Stimulated activated CD8-positive, alpha-beta memory T cell treated with anti-CD3 and anti-CD28 coated beads, Interleukin-7, amount 100 ng/mL, for 4 hours (primary cell): ENCODE data around the gene WFDC1.

Source experiments
- DNase-seq, 2 donors: peaks; one replicate each; pipeline ENCODE4 v3.0.0-alpha.2; 2020; ENCODE audit warnings: low read depth in 2 of 2

WFDC1 gene

DNA sequence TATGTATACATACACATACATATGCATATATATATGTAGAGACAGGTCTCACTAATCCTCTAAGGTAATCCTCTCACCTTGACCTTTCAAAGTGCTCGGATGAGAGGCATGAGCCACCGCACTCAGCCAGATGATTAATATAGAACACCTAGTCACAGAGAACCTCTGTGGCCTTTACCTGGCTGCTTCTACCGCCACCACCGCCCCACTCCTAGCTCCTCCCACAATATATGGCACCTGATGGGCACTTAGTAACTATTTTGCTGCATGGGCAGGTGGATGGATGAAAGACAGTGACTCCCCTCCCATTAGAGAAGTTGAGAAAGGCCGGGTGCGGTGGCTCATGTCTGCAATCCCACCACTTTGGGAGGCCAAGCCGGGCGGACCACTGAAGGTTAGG is 57.0 kb downstream of the WFDC1 start:
- no peak for DNase-seq

DNA sequence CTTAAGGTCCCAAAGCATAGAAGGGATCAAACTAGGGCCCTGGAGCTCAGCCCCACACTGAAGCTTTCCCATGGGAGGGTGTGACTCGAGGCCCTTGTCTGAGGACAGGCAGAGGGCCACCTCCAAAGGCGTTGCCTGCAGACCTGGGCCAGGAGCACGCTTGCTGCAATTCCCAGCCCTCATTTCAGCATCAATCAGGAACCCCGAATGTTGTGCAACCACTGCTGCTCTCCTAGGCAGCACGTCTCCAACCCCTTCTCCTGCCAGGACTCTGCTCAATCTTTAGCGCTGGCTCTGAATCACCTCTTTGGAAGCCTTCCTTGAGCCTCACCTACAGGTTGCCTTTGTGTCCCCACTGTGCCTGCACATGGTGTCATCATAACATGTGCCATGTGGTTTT is 59.6 kb downstream of the WFDC1 start:
- no peak for DNase-seq

DNA sequence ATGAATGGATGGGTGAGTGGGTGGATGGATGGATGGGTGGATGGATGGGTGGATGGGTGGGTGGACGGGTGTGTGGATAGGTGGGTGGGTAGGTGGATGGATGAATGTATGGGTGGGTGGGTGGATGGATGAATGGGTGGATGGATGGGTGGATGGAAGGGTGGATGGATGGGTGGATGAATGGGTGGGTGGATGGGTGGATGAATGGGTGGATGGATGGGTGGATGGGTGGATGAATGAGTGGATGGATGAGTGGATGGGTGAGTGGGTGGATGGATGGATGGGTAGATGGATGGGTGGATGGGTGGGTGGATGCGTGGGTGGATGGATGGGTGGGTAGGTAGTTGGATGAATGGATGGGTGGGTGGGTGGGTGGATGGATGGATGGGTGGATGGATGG is 60.5 kb downstream of the WFDC1 start:
- DNase-seq: no peak

DNA sequence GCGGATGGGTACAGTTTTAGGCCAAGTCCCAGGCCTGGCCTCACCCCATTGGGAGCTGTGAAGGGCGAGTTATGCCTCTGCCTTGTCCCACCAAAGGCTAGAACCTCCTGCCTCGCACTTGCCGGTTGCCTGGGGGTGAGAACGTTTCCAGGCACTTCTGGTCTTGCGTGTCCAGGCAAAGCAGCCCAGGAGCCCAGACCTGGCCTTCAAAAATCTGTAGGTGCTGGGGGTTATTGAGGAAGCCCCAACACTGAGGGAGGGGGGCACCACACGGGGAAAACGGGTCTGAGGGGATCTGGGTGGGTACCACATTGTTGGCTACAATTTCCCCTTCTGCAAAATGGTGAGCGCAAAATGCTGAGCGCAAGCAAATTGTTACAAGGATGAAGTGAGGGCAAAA is 61.5 kb downstream of the WFDC1 start:
- no peak for DNase-seq

DNA sequence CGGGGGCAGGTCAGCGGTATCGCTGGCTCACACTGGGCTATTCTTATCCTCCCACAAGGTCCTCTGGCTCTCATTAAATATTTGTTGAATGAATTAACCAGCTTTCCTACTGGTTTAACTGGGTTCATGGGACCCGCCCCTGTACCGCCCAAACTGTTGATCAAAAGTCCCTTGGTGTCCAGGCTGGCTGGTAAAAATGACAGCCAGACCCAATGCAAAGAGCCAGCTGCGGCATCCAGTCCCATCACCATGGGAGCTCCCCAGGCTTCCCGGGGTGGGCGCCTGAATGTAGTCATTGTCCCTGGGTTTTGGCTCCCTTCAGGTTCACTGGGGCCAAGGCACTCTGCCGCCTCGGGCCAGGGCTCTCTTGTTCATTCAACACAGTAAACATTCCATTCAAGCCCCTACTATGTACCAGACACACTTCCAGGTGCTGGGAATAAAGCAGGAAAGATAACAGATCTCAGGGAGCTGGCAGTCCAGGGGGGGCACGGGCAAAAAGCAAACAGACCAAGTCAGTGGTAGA is 62.0 kb downstream of the WFDC1 start:
- DNase-seq: no peak

DNA sequence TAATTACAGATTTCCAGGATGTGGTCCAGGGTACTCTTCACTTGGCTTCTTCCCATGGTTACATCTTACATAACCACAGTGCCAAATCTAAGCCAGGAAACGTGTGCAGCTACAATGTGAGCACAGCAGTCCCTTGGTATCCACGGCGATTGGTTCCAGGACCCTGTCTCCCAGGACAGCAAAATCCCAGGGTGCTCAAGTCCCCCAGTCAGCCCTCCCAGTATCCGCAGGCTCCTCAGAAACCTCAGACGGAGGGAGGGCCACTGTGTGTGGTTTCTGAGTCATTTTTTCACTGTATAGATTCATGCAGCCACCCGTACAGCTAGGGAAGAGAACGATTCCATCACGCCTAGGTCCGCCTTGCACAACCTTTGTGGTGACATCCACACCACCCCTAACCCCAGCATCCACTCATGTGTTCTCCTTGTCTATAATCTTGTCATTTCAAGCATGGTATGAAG is 62.5 kb downstream of the WFDC1 start:
- DNase-seq: no peak

DNA sequence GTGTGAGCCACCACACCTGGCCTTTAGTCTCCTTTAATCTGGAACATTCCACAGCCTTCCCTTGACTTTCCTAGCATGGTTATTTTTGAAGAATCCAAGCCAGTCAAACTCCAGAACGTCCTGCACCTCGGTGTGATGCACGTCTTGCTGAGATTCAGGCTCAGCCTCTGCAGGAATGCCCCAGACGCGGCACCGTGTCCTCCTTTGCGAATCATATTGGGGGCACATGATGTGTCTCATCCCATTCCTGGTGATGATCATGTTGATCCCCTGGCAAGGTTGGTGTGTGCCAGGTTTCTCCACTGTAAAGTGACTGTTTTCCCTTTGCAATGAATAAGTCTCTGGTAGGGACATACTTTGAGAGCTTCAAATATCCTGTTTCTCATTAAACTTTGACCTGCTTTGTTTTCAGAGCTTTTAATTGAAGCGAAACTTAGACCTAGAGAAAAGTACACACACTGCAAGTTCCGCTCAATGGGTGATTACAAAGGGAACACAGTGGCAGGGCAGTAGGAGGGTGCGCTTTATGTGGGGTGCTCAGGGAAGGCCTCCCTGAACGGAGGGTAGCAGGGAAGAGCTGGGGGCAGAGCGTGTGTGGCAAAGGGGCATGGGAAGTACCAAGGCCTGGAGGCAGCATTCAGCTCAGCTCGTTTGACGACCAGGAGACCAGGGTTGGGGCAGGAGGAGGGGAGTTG is 64.1 kb downstream of the WFDC1 start:
- no peak for DNase-seq

DNA sequence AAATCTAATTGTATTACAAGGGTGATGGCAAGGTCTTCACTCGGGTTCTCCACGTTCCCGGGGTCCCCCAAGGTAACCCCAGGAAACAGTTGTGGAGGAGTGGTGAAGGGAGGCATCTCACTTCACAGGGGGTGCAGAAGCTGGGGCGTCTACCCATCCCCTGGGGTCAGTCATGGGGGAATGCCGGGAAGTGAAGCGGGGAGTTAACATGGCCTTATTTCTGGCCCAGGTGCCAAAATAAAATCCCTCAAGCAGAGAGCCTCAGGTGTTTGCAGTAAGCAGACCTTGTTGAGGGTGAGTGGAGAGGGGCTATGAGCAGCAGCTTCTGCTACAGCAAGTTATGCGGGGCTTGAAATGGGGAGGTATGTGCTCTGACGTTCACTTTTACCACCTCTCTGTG is 64.6 kb downstream of the WFDC1 start:
- no peak for DNase-seq

DNA sequence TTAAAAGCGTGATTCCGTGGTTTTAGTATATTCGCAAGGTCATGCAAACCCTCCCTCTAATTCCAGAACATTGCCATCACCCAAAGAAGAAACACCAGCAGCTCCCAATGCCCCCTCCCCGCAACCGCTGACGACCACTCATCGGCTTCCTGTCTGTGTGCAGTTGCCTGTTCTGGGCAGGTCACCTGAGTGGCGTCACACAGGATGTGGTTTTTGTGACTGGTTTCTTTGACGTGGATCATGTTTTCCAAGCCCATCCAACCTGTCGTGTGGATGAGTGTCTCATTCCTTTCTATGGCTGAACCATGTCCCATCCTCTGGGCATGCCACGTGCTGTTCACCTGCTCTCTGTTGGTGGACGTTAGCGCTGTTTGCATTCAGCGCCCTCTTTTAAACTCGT is 65.5 kb downstream of the WFDC1 start:
- DNase-seq: peak; percentile 5 to 16

DNA sequence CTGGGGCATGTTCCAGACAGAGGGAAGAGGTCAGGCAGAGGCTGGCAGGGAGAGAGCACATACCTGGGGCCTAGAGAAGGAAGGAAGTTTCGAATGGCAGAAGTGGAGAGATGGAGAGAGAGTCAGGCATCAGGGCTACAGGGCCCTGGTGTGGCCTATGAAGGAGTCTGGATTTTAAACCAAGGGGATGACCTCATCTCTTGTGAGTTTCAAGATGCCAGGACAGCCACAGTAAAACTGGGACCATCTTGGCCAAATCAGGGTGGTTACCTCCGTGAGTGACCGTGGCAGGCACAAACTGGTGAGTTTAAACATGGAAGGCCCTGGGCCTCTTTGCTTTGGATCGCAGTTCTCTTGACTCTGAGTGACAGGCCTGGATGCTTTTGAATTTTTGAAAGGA is 66.1 kb downstream of the WFDC1 start:
- no peak for DNase-seq

DNA sequence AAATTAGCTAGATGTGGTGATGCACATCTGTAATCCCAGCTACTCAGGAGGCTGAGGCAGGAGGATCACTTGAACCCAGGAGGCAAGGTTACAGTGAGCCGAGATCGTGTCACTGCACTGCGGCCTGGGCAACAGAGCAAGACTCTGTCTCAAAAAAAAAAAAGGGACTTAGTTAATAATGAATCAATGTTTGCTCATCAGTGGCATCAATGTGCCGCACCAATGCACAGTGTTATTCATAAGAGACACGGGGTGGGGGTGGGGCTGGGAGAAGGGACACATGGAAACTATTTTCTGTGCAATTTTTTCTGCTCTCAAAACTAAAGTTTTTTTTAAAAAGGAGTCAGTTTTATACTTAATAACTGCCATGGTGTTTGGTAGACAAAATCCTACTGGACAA is 66.9 kb downstream of the WFDC1 start:
- no peak for DNase-seq

DNA sequence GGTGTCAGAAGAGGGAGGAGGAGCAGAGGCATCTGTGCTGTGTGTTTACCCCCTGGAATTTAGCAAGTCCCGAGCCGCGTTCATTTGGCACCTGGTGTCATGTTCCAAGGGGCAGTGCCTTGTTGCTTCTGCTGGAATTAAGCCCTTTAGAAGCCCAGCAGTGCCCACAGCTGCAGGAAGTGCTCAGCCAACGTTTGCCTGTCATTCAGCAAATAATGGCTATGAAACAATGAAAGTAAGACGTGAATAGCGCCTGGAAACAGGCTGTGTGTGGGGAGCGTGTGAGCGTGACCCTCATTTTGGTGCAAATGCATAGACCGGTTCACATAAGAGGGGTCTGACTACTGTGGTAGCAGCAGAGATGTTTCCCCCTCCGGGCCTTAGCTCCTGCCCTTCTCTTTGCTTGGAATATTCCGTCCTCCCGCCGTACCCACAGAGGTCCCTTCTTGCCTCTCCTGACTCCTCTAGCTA is 67.8 kb downstream of the WFDC1 start:
- DNase-seq: no peak

DNA sequence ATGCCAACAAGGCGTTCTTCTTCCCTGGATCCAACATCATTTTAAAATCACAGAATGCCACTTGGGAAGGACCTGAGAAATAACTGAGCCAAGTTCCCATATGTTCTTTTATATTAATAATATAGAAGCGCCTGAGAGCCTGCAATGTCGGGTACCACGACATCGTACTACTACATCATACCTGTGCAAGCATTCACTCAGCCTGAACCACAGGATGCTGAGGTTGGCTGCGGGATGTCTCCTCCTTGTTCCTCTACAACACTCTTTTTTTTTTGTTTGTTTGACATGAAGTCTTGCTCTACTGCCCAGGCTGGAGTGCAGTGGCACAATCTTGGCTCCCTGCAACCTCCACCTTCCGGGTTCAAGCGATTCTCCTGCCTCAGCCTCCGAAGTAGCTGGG is 71.5 kb downstream of the WFDC1 start:
- no peak for DNase-seq

DNA sequence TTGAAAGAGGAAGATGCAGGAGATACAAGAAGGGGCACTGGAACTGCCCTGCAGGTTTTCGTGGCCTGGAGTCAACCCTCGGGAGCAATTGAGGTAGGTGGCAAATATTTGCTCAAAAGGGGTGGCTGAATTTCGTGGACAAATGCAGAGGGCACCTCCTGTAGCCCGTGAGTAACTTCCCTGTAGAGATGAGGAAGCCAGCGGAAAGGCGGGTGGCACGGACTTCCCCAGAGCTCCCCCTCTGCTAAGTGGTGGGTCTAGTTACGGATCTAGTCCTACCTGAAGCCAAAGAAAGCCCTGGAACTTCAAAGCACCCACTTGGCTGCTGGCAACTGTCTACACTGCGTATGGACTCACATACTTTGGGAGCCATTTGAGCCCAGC is 72.6 kb downstream of the WFDC1 start:
- no peak for DNase-seq

DNA sequence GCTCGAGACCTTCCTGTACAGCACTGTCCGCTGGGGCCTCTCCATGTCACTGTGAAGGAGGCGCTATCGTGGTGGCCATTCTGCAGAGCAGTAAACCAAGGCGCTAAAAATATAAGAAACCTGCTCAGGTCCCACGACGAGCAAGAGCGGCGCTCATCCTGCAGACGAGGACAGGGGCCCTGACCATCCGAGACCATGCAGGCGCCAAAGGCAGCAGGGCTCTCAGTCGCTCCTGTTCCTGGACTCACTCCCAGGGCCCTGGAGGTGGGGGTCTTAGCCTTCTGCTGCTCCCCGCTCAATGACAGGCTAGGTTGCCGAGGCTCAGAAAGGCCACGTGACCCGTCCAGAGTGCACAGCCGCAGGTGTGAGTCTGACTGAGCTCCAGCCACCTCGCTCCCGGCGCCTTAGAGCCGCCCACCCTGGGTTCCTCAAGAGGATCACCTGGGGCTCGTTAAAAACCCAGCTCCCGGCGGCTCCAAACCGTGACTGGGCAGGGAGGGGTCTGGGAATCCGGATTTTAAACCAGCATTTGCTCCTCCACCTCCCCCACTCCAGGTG is 73.2 kb downstream of the WFDC1 start:
- no peak for DNase-seq

DNA sequence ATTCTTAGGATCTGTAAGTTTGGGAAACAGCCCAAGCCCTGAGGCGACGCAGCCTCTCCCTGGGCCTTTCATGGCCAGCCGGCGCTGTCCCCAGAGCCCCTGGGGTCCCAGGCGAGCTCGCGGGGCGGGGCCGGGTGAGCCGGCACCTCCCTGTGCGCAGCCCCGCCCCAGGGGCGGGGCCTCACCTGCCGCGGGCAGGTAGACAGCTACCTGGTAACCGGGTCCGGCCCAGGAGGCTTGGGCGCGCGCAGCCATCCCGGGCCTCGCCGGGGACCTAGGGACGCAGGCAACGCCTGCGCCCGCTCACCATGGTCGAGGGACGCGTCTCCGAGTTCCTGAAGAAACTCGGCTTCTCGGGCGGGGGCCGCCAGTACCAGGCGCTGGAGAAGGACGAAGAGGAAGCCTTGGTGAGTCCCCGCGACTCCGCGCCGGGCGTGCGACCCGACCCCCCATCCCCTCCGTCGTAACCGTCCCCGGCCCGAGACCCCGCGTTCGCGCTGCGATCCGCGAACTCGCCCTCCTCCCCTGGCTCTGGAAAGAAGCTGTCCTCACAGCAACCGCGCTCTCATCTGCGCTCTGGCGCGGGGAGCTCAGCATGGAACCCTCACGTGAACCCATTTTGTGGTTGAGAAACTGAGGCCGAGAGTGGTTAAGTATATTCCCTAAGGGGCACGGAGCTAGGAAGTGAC is 73.8 kb downstream of the WFDC1 start, which contains the start of gene ATP2C2:
TSS of gene ATP2C2 (plus strand) at position 231 of the 689 bp plus-strand sequence. CDS start at position 309, 78 bp downstream.
- no peak for DNase-seq

DNA sequence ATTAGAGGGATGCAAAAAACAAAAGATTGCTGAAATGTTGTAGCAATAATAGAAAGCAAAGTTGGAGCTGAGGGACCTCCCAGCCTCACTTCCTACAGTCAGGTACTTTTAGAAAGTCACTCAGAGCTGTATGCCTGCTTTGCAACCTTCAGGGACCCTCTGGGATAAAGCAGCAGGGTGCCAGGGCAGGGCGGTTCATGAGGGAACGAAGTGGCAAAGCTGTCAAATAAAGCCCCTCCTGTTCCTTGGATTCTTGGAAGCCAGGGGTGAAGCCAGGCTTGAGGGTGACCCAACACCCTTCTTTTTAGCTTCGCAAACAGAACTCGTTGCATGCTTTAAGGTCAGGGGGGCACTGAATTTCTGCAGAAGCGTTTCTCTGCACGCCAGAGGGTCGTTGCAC is 74.4 kb downstream of the WFDC1 start:
- no peak for DNase-seq

DNA sequence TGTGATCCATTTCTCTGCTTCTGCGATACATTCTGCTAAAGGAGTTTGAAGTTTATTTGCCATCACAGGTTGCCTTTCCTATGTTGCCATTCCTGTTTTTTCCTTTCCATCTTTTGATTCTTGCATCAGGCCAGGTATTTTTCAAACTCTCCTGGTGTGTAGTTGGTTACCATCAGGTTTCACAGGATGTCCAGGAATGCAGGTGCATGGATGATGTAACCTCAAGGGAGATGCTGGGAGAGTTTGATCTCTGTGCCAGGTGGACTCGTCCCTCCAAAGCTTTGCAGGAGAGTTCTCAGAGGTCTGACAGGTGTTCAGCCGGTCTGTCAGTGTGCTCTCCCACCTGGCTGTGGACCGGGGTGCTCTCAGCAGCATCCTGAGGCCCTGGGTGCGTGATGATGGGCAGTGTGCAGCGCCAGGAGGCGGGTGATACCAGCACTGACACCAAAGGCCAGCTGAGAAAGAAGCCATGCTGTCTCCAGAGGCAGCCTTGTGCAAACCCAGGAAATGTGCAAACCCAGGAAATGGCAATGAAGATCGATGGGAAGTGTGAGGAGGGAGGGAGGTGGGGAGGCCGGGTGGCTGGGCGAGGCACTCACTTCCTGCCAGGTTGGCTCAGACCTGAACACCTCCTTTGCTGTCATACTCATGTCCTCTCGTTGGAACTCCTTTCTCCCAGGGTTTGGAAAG is 75.4 kb downstream of the WFDC1 start:
- DNase-seq: no peak

DNA sequence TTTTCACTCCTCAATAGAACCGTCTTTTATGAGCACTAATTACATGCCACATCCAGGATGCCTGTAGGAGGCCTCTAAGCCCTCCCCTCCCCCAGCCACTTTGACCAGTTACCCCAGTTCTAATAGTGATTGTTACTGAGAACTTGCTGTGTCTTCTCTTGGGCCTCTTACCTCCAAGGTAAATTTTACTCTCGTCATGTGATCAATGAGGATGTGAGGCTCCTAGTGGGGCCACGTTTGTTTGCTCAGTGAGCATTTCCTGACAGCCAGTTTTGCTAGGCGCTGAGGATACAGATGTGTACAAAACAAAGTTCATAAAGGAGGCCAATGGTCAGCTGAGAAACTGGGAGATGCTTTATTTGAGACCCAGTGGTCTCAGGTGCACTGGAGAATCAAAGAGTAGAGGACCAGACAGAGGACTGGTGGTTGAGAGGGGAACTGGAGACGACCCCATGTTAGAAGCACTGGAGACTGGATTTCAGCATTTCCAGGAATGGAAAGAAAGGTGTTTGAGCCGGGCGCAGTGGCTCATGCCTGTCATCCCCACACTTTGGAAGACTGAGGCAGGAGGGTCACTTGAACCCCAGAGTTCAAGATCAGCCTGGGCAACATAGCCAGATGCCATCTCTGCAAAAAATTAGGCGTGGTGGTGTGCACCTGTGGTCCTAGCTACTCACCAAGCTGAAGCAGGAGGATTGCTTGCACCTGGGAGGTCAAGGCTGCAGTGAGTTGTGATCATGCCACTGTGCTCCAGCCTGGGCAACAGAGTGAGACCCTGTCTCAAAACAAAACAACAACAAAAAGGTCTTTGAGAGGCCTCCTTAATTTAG is 76.3 kb downstream of the WFDC1 start:
- no peak for DNase-seq

DNA sequence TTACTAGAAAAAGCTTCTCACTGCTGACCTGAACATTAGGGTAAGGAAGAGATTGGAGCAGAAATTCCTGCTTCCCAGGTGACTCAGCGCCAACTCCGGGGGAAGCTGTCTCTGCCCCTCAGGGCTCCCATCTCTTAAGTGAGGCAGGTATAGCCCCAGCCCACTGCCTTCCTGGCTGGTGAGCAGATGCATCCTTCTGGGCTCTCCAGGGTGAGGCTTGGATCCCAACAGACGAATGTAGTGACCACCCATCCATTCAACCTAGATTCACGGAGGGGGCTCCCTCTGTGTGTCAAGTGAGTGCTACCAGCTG is 76.8 kb downstream of the WFDC1 start:
- no peak for DNase-seq

DNA sequence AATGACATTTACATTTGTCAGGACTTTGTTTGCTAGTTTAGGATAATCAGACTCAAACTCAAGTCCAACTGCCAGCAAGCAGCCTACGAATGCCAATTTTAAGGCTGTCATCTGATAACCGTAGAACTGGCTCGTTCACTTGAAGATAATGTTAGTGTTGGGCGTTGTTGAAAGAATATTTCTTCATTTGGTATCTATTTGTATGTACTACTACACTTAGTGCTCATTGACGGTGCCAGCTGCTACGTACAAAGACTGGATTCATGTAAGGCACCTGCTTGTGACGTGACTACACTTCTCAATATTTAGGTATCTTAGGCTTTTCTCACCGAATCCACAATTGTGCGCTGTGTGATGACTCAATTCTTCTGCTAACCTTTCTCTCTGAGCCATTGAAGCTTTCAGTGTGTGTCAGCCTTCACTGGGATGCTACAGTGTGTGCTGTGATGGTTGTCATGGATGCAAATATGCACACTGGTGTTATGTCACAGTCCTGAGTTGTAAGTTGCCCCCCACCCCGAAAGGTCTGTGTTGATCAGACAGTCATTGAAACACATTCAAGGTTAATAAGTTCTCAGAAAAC is 79.3 kb downstream of the WFDC1 start:
- DNase-seq: no peak
